Fibroblast of skin of left biceps (primary cell): ENCODE results near the gene ZP3.
"Not testable (repeated sequence)": the region's sequence is repeated elsewhere in the genome, so short reads cannot be mapped to it uniquely, and the experiment has no call there.

Source experiments
- DNase-seq, 2 experiments: peaks; one replicate each; pipeline ENCODE4 v3.0.0-alpha.2; 2013; ENCODE audit warnings: low read depth in 2 of 2

ZP3 gene

GRCh38 chr7:76405738-76406137, 19.0 kb upstream of the ZP3 start:
- no peak for DNase-seq

- no peak for DNase-seq
These were observed 17.0 kb upstream of the ZP3 start for GRCh38 chr7:76407718-76408117.

- DNase-seq, result no peak
These were observed 16.6 kb upstream of the ZP3 start for GRCh38 chr7:76408121-76408560.

- DNase-seq, result no peak
These were observed 15.2 kb upstream of the ZP3 start, which contains the start of gene SSC4D for GRCh38 chr7:76409537-76409936. TSS of gene SSC4D (minus strand) at chr7:76409697. CDS start at chr7:76404439, 5,258 bp downstream.

- no peak for DNase-seq
These were observed 13.1 kb upstream of the ZP3 start for GRCh38 chr7:76411626-76412025.

GRCh38 chr7:76412249-76412648, 12.5 kb upstream of the ZP3 start:
- DNase-seq, result no peak

- not testable (repeated sequence) for DNase-seq
These were observed 7.0 kb upstream of the ZP3 start for GRCh38 chr7:76417654-76418310.

GRCh38 chr7:76421097-76421496, 3.7 kb upstream of the ZP3 start:
- peak; percentile 81 to 82 for DNase-seq

- DNase-seq, result no peak
These were observed 911 bp upstream of the ZP3 start for GRCh38 chr7:76423666-76424412.

- no peak for DNase-seq
These were observed 406 bp downstream of the ZP3 start for GRCh38 chr7:76425156-76425555.

GRCh38 chr7:76425558-76425957, 808 bp downstream of the ZP3 start:
- DNase-seq, result not testable (repeated sequence)

GRCh38 chr7:76426246-76426645, 1.5 kb downstream of the ZP3 start:
- no peak for DNase-seq

GRCh38 chr7:76427635-76428034, 2.9 kb downstream of the ZP3 start:
- DNase-seq, result no peak

- DNase-seq, result no peak
These were observed 3.5 kb downstream of the ZP3 start for GRCh38 chr7:76428149-76428823.

- no peak for DNase-seq
These were observed 4.4 kb downstream of the ZP3 start for GRCh38 chr7:76428868-76429805.

- no peak for DNase-seq
These were observed 5.5 kb downstream of the ZP3 start for GRCh38 chr7:76430211-76430610.

GRCh38 chr7:76430836-76431235, 6.1 kb downstream of the ZP3 start:
- DNase-seq, result no peak

GRCh38 chr7:76437873-76438272, 13.1 kb downstream of the ZP3 start:
- not testable (repeated sequence) for DNase-seq

- not testable (repeated sequence) for DNase-seq
These were observed 14.6 kb downstream of the ZP3 start for GRCh38 chr7:76439120-76439888.

- not testable (repeated sequence) for DNase-seq
These were observed 15.7 kb downstream of the ZP3 start for GRCh38 chr7:76440404-76440803.

- not testable (repeated sequence) for DNase-seq
These were observed 17.0 kb downstream of the ZP3 start for GRCh38 chr7:76441792-76442191.
